Measurements from ENCODE around the gene WDR38.

- TF ChIP-seq CTCF (conservative IDR thresholded peaks at IDR 0.05; ENCODE audit: low read depth, low read length) (no peak), RFX5 (IDR thresholded peaks at IDR 0.05; ENCODE audit: low read depth, low read length) (no peak), CHD1 (IDR thresholded peaks at IDR 0.05; ENCODE audit: low read depth, low read length) (no peak)
Observed at GRCh38 chr9:124884376-124884775, 31.1 kb downstream of the WDR38 start.

Measured in IMR-90 (cell line).